ENCODE data around the gene TPRN.

- TF ChIP-seq CTCF (IDR thresholded peaks at IDR 0.05), result no peak
- no peak for TF ChIP-seq EZH2 (IDR thresholded peaks at IDR 0.05)
- no peak for TF ChIP-seq EZH2phosphoT487 (IDR thresholded peaks at IDR 0.05)
These were observed 52.3 kb downstream of the TPRN start for GRCh38 chr9:137148242-137148641.

Measured in neural progenitor cell (in vitro differentiated cells).